Prostate gland (tissue), 2 donors: Measurements from ENCODE around the gene TCF15.

Experiments used
- CTCF ChIP-seq, 4 experiments: fragments of 200-600 bp in 2 of 4; fragments of 450-650 bp in 2 of 4; sonication (generic) in 2 of 4; IDR thresholded peaks; 1 replicate in 3 of 4; 2 replicates in 1 of 4; pipeline ENCODE4 v1.5.1; 2016 to 2019; ENCODE audit warnings: antibody characterized with exemption in 4 of 4, mild to moderate bottlenecking in 2 of 4, moderate library complexity in 2 of 4
- POLR2A ChIP-seq: fragments of 450-650 bp; IDR thresholded peaks from one replicate; pipeline ENCODE4 v1.6.1; 2016; ENCODE audit warnings: antibody characterized with exemption, mild to moderate bottlenecking
- POLR2AphosphoS5 ChIP-seq: sonication (generic); formaldehyde crosslinking; IDR thresholded peaks from one replicate; pipeline ENCODE4 v1.6.1; 2017; ENCODE audit warnings: antibody characterized with exemption

- TF ChIP-seq POLR2A (no peak), CTCF (IDR thresholded peaks at IDR 0.05) (no peak), POLR2AphosphoS5 (no peak)
These were observed 16.5 kb upstream of the TCF15 start for GRCh38 chr20:626579-626978.
